Ishikawa (cell line): ENCODE measurements around the gene RAPGEF4.

Source experiments
- CEBPB ChIP-seq: IDR thresholded peaks from 2 replicates; pipeline ENCODE4 v1.6.1; 2012
- CREB1 ChIP-seq: IDR thresholded peaks from 2 replicates; pipeline ENCODE4 v1.6.1; 2012; ENCODE audit warnings: low read depth
- EGR1 ChIP-seq: IDR thresholded peaks from 2 replicates; pipeline ENCODE4 v1.6.1; 2012
- EP300 ChIP-seq: IDR thresholded peaks from 2 replicates; pipeline ENCODE4 v1.6.1; 2012; ENCODE audit warnings: borderline replicate concordance
- FOXM1 ChIP-seq: IDR thresholded peaks from 2 replicates; pipeline ENCODE4 v1.6.1; 2012; ENCODE audit warnings: low read depth, borderline replicate concordance
- NFIC ChIP-seq: IDR thresholded peaks from 2 replicates; pipeline ENCODE4 v1.6.1; 2012
- RAD21 ChIP-seq: IDR thresholded peaks from 2 replicates; pipeline ENCODE4 v1.6.1; 2012; ENCODE audit warnings: low read depth
- REST ChIP-seq: IDR thresholded peaks from 2 replicates; pipeline ENCODE4 v1.6.1; 2012; ENCODE audit warnings: low read depth, mild to moderate bottlenecking
- TAF1 ChIP-seq: IDR thresholded peaks from 2 replicates; pipeline ENCODE4 v1.6.1; 2012; ENCODE audit warnings: low read depth, mild to moderate bottlenecking
- TCF12 ChIP-seq: IDR thresholded peaks from 2 replicates; pipeline ENCODE4 v1.6.1; 2012; ENCODE audit warnings: low read depth
- TEAD4 ChIP-seq: IDR thresholded peaks from 2 replicates; pipeline ENCODE4 v1.6.1; 2012
- USF1 ChIP-seq: IDR thresholded peaks from 2 replicates; pipeline ENCODE4 v1.6.1; 2012
- YY1 ChIP-seq: IDR thresholded peaks from 2 replicates; pipeline ENCODE4 v1.6.1; 2012; ENCODE audit warnings: low read depth
- ZBTB7A ChIP-seq: IDR thresholded peaks from 2 replicates; pipeline ENCODE4 v1.6.1; 2012; ENCODE audit warnings: low read depth
- TF ChIP-seq, protein P1 (sequence below): IDR thresholded peaks from 2 replicates; pipeline ENCODE4 v1.6.1; 2012

RAPGEF4 gene

DNA sequence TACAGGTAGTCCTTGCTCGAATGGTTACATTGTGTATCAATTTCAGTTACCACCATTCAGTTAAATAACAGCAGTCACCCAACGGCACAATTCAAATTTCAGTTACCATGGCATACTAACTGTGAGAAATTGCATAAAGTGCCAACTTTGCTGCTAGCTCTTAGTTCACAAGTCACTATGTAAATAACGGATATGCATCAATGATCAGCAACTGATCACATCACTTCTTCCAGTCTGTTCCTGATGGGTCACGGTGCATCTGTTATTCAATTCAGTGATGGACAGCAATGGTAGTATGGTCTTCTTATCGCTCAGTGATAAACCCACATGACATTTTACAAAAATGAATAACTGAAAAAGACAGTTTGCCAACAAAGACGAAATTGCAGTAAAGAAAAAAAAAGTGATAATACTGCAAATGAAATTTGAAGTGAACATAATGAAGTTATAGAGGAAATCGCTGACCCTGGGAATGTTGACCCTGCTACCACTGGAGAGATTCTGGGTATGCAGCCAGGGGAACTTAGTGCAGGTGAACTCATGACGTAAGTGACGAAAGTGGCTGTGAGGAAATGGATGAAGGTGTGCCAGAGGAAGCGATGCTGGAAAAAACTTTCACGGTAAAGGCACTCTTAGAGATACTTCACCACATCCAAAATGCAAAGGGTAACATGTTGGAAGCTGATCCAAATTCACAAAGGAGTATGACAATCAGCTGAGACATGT is 25.9 kb upstream of the RAPGEF4 start:
- no peak for TF ChIP-seq RAD21
- no peak for TF ChIP-seq FOXM1
- no peak for TF ChIP-seq TEAD4
- no peak for TF ChIP-seq TAF1
- no peak for TF ChIP-seq EGR1
- no peak for TF ChIP-seq CEBPB
- no peak for TF ChIP-seq USF1

GRCh38 chr2:172710584-172711047 is 25.0 kb upstream of the RAPGEF4 start:
- TF ChIP-seq RAD21, result peak; percentile 83
- no peak for TF ChIP-seq EP300

DNA sequence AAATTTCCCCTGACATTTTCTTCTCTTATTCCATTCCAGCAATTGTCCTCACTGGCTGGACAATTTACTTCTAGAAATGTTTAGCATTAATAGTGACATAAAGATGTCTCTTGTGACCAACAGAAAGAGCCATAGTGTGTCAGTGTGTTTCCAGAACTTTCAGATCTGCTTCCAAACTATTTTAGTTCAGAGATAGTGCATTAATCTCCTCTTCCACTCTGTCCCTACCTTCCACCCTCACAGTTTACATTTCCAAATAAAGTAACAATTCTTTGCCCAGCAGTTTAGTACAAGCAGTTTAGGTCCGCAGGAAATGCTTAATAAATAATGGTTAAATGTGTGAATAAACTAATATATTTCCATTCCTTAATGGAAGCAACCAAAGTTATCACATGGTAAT is 24.5 kb upstream of the RAPGEF4 start:
- TF ChIP-seq NFIC (no peak), FOXM1 (no peak), EGR1 (no peak), TAF1 (no peak), CEBPB (no peak), USF1 (no peak), ZBTB7A (no peak), TEAD4 (no peak), TCF12 (no peak), RAD21 (no peak), REST (no peak), EP300 (no peak), YY1 (no peak), CREB1 (no peak)
- TF ChIP-seq, protein P1, sequence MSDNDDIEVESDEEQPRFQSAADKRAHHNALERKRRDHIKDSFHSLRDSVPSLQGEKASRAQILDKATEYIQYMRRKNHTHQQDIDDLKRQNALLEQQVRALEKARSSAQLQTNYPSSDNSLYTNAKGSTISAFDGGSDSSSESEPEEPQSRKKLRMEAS, result no peak

DNA sequence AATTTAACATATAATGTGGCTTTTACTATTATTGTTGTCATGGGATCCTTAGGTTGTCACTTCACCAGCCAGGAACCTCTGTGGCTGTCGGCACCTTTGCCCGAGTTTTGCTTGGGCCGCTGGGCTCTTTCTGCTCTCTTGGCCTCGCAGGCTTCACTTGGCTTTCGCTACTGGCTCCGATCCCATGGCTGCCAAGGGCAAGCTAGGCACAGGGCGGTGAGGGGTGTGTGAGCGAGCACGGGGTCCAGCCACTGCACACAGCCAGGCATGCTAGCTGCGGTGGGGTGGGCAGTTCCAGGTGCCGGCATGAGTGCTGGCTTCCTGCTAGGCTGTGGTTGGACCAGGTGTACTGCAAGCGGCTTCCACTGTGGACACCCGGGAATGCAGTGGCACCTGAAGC is 23.4 kb upstream of the RAPGEF4 start:
- TF ChIP-seq EP300, result no peak
- TF ChIP-seq YY1, result no peak
- no peak for TF ChIP-seq NFIC
- TF ChIP-seq CREB1, result no peak
- TF ChIP-seq, protein P1, result no peak
- no peak for TF ChIP-seq RAD21
- no peak for TF ChIP-seq TAF1
- no peak for TF ChIP-seq TEAD4
- TF ChIP-seq FOXM1, result no peak

DNA sequence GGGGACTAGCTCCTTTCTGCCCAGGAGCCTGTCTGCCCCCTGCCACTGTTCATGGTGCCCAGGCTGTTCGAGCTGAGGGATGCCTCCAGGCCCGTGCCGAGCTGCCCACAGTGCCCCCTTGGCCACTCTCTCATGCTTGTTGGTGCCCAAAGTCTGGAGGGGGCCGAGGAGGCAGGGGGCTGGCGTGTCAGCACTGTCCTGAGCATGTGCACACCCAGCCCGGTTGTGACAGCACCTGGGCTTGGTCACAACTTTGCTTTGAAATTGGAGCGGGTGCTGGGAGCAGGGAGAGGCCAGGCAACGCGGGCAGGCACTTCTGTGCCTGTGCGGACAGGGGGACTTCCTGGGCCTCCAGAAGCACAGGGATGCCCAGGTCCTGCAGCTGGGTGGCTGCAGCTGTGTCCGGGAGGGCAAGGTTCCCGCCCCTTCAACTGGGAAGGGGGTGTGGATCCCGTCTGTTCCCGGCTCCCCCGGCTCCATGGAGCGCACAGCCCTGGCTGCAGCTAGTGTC is 22.2 kb upstream of the RAPGEF4 start:
- TF ChIP-seq EGR1 (no peak), NFIC (no peak), CREB1 (no peak), ZBTB7A (no peak), EP300 (no peak), CEBPB (no peak), TEAD4 (no peak), REST (no peak), FOXM1 (no peak), RAD21 (no peak), USF1 (no peak), YY1 (no peak), TCF12 (no peak), TAF1 (no peak)
- TF ChIP-seq, protein P1, result no peak
